EH (cell line): ENCODE results near the gene KCNQ5.
A peak's percentile ranks its signal among the peaks of the same experiment; 100 is the strongest.

Experiments
- DNase-seq: peaks from one replicate; pipeline ENCODE4 v3.0.0-alpha.2; 2015; ENCODE audit warnings: low read depth

Gene KCNQ5

DNA sequence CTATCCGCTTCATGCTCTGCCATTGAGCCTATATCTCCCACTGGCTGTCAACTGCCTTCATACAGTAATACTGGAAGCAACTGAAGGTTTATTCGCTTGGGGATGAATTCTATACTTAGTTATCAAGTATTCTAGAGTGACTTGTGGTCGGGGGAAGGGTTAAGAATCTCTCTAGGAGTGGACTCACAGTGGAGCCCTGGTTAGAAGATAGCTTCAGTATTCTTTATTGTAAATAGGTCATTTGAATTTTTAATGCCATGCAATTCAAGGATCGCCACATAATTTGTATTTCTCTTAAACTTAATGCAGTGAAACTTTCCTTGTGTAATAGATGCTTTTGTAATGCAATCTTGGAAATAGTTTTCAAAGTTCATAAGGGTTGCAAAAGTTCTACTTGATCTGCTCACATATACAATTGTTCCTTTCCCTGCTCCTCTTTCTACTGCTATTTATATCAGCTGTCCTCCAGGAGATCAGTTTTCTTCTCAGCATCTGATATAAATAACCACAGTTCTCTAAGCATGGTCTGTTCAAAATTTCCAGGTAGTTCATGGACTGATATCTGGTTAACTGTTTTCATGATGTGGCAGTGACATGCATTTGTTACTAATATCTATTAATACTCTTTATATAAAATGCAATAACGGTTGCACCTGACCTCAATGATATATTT lies 120.3 kb downstream of the KCNQ5 start:
- DNase-seq, result no peak

DNA sequence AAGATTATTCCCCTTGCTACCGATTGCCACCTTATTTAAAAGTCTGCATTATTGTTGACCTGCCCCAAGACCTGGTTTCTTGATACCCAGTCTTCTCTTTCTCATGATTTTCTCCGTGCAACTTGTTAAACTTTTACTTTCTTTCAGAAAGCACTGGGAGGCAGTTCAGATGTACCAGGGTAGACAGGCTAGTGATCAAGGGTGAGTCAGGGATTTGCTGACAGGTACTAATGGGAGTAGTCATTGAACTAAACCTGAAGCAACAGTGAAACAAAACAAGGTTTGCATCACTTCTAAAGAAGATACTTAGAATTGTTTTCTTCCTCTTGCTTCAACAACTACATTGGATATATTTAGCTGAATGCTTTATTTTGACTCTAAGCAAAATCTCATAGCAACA lies 124.4 kb downstream of the KCNQ5 start:
- no peak for DNase-seq

DNA sequence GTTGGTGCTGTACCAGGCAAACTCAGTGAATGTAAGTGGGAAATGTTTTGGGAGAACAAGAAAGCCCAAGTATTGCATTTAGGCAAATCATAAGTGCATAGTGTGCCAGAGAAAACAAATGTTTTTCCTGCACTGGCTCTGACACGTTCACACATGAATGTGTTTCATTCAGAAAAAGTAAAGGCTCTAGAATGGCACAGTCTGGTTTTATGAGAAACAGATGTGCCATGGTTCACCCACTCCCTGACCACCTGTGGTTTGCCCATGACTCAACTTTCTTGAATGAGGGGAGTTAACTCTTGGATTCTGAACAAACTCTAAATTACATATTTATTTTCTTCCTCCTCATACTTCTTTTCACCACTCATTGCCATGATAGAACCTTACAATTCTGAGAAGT lies 126.9 kb downstream of the KCNQ5 start:
- peak; percentile 89 for DNase-seq

DNA sequence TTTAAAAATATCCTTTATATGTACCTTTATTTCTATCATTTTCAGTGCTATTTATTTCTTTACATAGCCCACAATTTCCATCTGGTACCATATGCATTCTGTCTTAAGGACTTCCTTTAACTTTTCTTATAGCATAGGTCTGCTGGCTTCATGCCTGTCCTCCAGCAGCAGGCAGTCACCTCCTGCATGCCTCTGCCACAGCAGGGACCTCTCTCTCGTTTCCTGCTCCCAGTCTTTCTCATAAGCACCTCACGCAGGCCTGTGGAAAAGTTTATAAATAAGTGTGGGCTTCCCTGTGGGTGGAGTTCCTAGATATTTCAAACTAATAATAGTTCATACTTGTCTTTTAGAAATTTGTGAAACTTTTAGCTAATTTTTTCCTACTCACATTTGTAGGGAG lies 133.9 kb downstream of the KCNQ5 start:
- DNase-seq, result no peak

DNA sequence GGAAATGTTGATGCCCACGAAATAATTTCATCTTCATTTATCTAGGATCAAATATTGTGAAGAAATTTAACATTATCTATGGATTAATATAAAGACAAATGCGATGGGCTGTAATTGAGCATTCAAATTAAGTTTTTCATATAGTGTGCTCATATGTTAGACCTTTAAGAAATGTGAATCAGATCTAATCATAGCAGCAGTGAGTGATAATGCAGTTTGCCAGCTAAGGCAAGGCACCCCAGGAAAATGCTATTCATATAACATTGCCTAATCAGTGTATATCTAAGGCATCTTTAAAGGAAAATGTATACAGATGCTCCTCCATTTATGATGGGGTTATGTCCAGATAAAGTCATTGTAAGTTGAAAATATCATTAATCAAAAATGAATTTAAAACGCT lies 135.2 kb downstream of the KCNQ5 start:
- no peak for DNase-seq

DNA sequence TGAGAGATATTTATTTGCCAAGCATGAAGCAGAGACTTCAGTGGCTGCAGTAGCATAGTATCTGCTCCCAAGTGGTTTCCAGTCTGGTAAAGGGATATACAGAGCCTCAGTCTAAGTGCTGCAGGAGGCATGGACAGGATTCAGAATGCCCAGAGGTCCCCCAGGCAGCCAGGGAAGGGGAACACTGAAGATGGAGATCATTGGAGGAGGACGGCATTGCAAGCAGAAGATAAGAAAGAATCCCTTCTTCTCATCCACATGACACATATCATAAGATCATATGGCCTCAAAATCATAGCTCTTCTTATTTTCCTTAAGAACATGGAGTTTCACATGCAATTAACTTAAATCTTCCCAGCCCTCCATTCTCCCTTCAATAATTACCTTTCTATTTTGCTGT lies 136.1 kb downstream of the KCNQ5 start:
- no peak for DNase-seq

DNA sequence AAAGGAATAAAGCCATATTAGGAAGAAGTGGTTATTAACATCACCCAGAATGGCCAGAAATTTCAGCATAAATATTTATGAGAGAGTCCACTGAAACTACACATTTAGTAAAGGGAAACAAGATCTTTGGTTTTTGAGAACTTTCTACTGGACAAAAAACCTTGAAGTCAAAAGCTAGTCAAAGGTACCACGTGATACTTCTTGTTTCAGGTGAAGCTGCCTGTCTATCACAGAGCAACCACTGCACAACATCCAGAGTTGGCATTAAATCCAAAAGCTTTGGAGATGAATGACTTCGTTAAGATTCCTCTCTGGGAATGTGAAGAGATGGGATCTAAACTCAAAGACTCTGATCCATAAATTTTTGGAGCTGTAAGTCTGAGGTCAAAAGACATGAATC lies 137.0 kb downstream of the KCNQ5 start:
- peak; percentile 21 for DNase-seq

DNA sequence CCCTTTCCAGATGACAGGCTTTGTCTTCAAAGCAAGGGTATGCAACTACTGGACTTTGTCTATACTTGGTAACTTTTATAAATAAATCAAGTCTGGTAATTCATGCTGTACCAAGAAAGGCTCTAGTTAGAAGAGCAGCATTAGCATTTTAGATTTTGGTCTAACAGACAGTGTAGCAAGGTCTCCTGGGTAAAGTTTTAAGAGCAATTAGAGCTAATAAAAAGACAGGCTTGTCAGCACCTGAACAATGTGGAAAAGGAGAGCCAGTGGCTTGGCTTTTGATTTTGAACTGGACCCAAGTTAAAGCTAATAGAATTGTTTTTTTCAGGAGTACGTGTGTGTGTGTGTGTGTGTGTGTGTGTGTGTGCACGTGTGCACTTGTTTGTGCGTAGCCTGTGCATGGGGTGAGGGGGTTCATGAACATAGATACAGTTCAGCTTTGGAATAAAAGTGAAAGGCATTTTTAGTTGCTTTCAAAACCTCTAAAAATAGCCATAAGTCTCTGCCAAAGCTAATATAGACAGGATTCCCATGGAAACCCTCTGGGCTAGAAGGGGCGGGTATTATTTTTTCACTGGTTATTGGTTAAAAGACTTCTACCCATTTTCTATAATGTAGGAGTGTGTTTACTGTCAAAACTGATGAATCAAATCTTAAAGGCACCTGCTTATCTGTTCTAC lies 138.4 kb downstream of the KCNQ5 start:
- DNase-seq, result peak; percentile 64

DNA sequence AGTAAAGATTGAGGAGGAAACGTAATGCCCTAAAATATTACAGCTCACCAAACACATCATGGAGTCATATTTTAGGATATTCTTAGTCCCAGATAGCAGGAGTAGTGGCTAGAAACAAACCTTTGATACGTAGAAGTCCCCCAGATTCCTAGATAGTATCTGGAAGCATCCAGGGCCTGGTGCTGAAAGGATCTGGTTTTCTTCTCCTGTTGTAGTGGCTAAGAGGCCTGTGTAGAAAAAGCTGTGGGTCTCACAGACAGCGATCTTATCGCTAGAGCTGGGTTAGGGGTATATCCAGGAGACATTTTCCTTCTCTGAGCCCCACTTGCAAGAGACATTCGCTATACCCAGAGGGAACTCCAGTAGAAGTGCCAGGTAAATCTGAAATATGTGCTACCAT lies 139.9 kb downstream of the KCNQ5 start:
- DNase-seq, result no peak

DNA sequence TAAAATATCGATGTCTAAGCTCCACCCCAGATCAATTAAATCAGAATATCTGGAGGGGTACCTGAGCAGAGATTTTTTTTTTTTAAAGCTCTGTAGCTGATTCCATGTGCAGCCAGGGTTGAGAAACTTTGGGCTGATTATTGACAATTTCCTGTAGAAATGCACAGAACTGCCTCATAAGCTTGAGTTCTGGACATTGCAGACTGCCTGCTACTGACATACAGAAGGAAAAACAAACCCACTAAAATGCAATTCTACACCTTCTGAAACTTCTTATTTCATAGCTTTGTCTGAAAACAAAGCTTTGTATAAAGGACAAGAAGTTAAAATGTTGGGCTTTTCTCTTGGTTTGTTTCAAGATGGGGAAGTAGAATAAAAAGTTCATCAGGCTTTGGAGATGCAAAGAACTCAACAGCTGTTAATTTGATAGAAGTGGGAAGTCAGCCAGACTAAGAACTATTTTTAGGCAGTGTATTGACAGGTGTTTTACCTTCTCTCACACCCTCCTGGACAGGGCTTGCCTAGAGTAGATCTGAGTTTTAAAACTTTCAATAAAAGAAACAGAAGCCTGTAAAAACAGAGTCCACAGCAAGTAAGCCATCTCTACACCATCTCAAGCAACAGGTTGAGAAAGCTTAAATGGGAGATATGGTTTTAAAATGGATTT lies 147.7 kb downstream of the KCNQ5 start:
- no peak for DNase-seq

DNA sequence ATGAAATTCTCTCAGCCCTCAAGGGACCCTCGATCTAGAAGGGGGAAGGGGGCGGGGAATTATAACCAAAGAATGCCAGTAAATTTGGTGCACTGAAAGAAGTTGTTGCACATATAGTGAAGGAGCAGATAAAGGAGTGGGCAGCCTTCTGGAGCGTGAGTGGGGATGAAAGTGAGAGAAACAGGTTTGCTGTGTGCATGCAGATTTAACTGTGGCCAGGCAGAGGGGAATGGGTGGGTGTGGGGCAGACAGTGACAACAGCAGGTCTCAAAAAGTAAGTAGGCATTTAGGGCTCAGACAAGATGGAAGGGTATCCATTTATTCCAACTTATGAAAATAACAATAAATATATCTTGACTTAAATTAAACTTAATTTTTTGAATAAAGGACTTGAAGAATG lies 149.1 kb downstream of the KCNQ5 start:
- DNase-seq, result no peak

DNA sequence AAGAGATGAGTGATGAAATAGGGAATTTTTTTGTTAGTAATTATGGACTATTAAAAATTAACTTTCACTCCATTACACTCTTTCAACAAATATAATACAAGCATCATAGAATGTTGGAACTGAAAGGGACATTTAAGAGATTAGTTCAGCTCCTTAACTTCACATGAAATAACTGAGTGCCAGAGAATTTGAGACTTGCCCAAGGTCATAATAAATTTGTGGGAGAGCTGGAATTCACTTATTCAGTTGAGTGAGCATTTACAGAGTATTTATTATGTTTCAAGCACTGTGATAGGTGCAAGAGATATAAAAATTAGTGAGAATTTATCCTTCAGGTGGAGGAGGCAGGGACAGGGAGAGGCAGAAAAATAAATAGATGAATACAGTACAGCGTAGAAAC lies 154.6 kb downstream of the KCNQ5 start:
- DNase-seq, result no peak

DNA sequence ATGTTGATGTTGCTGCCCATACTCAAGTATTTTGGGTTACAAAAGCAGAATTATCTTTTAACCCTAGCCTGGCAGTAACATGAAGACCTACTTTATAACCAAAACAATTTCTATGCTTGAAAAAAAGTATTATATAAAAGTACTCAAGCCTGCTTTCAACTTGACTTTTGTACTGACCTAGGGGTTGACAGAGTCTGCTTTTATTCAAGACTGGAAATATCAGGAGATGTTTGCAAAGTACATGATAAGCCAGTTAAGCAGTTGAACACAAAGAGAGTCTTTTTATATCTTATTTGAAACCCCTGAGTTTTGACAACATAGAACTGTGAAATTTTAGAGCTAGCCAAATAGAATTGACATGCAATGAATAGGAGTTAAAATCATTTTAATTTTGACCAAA lies 159.8 kb downstream of the KCNQ5 start:
- no peak for DNase-seq

DNA sequence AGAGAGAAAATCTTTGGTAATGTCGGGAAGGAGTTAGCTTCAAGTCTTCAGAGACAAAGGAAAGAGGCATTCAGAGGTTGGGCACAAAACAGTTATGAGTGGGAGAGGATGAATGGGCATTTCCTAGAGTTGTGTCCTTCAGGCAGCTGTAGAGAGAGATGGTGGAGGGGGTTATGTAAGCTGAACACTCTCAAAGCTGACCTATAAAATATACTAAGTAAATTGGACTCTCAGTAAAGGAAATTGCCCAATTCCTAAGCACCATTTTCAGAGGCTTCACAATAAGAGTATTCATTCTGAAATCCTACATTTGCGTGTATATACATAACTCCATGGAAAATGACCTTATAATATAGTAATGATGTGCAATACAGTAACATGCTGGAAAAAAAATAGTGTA lies 161.2 kb downstream of the KCNQ5 start:
- DNase-seq, result no peak

DNA sequence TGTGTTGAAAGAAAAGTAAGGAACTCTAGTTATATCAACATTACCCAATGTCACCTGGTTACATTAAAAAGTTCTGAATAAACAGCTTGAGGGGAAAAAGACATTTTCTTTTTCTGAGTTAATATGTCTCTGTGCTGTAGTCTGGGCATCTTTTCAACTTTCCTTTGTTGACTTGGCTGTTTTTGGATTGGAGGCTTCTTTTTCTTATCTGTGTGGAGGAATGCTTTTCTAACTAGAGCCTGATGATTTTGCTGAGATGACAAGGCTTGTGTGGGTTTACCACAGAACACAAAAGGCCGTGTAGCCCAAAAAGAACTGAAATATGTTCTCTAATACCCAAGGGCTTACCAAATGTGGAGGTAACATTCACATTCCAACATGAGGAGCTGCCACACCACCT lies 161.8 kb downstream of the KCNQ5 start:
- peak; percentile 74 for DNase-seq

DNA sequence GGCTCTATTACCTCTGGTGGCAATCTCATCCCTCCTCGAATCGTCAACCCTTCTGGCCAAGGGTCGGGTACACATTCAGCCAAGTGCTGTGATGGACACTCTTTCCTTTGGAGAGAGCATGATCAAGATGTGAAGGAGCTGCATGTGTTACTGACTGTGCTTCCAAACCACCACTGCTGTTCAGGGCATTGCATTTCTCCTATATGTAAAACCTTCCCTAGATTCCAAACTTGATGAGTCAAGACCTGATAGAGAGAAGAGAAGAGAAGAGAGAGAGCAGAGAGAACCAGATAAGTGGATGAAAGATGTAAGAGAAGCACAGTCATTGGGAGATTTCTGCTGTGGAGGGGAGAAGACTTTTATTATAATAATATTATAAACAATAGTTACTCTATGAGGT lies 162.2 kb downstream of the KCNQ5 start:
- DNase-seq, result peak; percentile 64

DNA sequence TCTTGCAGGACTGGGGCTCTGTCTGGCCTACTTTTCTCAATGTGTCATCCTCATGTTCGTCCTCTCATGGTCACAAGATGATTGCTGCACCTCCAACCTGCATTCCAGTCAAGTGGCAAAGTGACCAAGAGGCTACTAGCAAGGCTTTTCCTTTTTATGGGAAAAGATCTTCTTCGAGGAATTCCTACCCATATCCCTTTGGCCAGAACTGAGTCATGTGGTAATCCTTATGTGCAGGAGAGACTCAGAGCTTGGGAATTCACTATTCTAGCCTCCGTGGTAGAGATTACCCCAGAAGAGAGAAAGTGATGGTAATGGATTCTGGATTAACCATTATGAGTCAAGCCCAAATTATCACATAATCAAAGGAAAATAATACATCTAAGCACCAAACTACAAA lies 162.7 kb downstream of the KCNQ5 start:
- DNase-seq, result peak; percentile 91

DNA sequence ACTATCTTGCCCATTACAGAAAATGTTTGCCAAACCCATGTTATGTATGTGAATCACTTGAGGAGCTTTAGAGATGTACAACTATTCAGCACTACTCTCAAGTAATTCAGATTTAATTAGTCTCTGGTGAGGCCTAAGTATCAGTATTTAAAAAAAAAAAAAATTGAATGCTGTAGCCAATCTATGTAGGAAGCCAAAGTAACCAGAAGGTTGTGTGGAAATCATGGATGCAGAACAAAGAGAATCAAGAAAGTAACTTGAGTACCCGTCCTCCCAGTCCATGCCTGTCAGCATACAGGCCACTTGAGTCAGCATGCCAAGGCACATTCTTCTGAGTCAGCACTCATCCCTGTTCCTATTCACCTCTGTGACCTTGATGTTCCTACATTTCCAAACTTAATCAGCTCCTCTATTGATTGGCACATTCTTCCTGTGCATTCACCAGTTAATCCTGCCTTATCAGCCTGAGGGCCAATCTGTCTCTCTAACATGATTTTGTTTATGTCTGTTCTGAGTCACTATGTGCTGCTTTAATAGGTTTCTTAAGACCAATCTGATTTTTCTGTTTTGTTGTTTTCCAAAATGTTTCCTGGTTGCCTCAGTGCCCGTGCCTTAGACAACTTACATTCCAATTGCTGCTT lies 165.6 kb downstream of the KCNQ5 start:
- DNase-seq, result peak; percentile 85

DNA sequence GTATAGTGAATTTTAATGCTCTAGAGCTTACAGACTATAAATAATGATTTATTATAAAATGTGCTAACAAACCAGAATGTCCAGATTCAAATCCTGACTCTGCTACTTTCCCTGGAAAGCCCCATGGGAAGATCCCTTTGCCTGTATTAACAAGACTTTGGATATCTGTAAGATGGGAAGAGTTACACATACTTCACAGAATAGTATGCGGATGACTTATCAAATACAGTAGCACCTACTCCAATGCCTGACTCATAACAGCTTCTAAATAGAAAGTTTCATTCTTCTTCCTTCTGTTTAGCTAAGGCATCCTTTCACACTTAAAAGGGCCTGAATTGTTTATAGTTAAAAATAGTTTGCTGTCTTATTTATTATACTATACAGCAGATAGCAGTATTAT lies 166.3 kb downstream of the KCNQ5 start:
- DNase-seq, result peak; percentile 85

DNA sequence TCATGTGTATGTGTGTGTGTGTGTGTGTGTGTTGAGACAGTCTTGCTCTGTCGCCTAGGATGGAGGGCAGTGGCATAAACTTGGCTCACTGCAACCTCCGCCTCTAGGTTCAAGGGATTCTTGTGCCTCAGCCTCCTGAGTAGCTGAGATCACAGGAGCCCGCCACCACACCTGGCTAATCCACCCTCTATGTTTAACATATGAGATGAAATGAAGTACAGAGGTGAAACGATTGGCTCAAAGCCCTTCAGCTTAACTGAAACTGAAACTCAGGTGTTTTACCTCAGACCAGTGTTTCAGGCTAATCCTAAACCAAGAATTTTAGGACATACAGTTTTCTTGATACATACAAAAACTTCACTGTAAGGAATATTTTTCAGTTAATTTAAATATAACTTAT lies 167.3 kb downstream of the KCNQ5 start:
- DNase-seq, result no peak

DNA sequence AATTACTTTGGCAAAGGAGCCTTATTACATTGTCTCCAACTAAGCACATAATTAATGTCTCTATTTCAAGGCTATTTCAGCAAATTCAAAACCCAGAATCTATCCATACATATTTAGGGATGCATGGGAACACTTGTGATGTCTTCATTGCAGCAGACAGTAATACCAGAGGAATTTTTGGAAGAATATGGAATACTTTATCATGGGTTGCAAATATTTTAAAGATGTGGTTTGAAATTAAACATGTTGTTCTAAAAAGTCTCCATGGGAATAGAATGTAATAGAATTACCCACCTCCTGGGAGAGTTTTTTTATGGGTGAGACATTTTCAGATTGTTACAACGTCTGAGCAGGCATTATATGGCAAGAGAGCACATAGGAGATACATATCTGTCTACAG lies 170.8 kb downstream of the KCNQ5 start:
- peak; percentile 31 for DNase-seq

DNA sequence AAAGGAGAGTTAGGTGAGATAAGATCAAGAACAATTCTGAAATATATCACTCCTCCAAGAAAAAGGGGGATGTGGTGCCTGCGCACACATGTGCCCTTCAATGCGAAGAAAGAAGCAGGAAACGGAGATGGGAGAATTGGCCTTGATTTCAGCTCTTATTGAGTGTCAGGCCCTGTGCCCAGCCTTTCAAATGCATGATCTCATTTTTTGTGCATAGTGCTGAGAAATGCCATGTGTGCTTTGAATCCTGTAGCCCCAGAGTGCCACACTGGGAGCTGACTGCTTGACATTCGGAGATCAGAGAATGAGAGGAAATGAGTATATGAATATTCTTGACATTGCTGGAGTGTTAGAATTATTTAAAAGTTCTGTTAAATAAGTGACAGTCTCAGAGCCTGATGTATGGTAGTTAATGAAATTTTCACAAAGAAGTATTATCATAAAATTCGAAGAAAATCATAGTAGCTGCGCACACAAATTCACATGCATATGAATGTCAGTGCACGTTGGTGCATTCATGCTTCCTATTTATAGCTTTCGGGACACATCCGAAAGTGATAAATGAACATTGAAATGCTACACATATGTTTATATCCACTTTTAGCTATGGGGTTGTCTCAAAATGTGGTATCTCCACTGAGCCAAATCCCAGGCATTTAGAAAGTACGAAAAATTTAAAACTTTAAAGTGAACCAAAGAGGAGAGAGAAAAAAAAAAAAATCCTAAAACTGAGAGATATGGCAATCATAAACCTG lies 172.0 kb downstream of the KCNQ5 start:
- no peak for DNase-seq
